Right cardiac atrium (tissue), 5 donors: ENCODE results near the gene CSMD2. TPM values are rescaled to one million over a fixed set of nuclear protein-coding genes. Genes with fewer than 3 reads are reported as not detected.

Source experiments
- ATAC-seq, 2 donors: fragments of 200-7000 bp; cut with Tn5 transposase; one replicate each; pipeline versions ENCODE4 v1.8.0 to v1.9.1; 2020; ENCODE audit warnings: moderate library complexity in 2 of 2, mild to moderate bottlenecking in 1 of 2
- DNase-seq, 3 donors: peaks; one replicate each; pipeline ENCODE4 v3.0.0-alpha.2; 2020
- H3K27ac ChIP-seq: one replicate; pipeline ENCODE4 v1.5.1; 2013; ENCODE audit warnings: mild to moderate bottlenecking, low read length, control low read depth, moderate library complexity
- H3K27me3 ChIP-seq: one replicate; pipeline ENCODE4 v1.6.1; 2013; ENCODE audit not compliant: control insufficient read depth, insufficient read depth
- H3K4me1 ChIP-seq: one replicate; pipeline ENCODE4 v1.6.1; 2013; ENCODE audit warnings: low read length; ENCODE audit not compliant: control insufficient read depth, insufficient read depth
- H3K4me3 ChIP-seq: one replicate; pipeline ENCODE4 v1.5.1; 2013; ENCODE audit warnings: low read length, control low read depth
- H3K9me3 ChIP-seq: one replicate; pipeline ENCODE4 v1.6.1; 2013; ENCODE audit warnings: low read length; ENCODE audit not compliant: control insufficient read depth
- WGBS: extraction: QIAGEN DNeasy Blood & Tissue Kit; methylation state at CpG from one replicate; pipeline ENCODE4 v1.1.7; 2013; 5-methylcytosine and 5-hydroxymethylcytosine counted together
- intact Hi-C, 4 donors: fragments of 100-400 bp; cut with DNase I; formaldehyde crosslinking; loops; one replicate each; pipeline versions ENCODE4 v1.11.0 to v1.14.0; 2022 to 2023
- polyA plus RNA-seq: library from polyadenylated mRNA; stranded (reverse); fragments of 200-250 nt; gene quantifications from one replicate; pipeline ENCODE4 v1.2.3, GENCODE V29; 2013
- total RNA-seq, 4 donors: library from RNA; stranded (reverse); fragmentation: NEBNext Ultra II Directional; extraction: Animal tissue kit (Norgen Biotek cat#: 25700); gene quantifications; one replicate each; pipeline ENCODE4 v1.2.1, GENCODE V29; 2021
- donor health status: healthy with polysubstance abuse.
- donor health status: DM: no; HTN: yes; CAD: no.
- donor health status: DM: no; HTN: no; CAD: no.
- donor health status: DM: no; HTN: yes; CAD: no; lungs with severe emphysema.
- donor health status: DM: yes; HTN: yes; CAD: no.

CSMD2 gene
- total and polyA plus RNA-seq, 5 donors = 0.11 to 0.59 (median 0.38) TPM

- intact Hi-C loops = no loop called here
- WGBS = 87% methylated on average over 4 of the region's 4 CpGs
- Histone ChIP-seq H3K27me3 (no peaks in the 10 kb centered on the region), H3K9me3 (no peaks in the 10 kb centered on the region), H3K27ac (no peak overlapping the region), H3K4me1 (no peaks in the 10 kb centered on the region), H3K4me3 (no peak overlapping the region)
- DNase-seq (no peak), ATAC-seq (no peak)
Measured at GRCh38 chr1:33723251-33723650, 441.8 kb downstream of the CSMD2 start.

DNA sequence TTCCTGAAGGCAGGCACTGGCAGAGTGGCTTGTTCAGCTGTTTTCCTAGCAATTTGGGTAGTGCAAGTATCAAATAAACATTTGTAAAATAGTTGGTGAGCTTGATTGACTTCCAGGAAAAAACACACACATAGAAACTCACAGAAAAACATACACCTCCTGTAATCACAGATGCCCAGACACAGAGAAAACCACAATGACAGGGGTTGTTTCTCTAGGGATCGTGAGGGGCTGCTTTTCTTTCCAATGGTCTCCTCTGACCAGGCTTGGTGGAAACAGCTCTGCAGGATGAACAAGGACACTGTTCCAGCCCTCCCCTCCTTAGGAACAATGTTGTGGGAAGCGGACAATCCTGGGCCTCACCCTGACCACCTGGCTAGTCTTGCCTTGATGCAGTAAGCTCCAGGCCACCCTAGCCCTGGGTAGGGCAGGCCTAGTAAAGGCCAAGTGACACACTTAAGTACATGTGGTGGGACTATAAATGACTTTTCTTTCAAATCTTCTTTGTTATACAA is 443.7 kb downstream of the CSMD2 start:
- no peaks in the 10 kb centered on the region for H3K27me3 ChIP-seq
- no peak overlapping the region for H3K4me3 ChIP-seq
- no peak for DNase-seq
- WGBS = 80% methylated on average over 2 of the region's 2 CpGs
- intact Hi-C loops = no loop called here
- no peak overlapping the region for H3K27ac ChIP-seq
- ATAC-seq = no peak
- no peaks in the 10 kb centered on the region for H3K4me1 ChIP-seq
- no peaks in the 10 kb centered on the region for H3K9me3 ChIP-seq

DNA sequence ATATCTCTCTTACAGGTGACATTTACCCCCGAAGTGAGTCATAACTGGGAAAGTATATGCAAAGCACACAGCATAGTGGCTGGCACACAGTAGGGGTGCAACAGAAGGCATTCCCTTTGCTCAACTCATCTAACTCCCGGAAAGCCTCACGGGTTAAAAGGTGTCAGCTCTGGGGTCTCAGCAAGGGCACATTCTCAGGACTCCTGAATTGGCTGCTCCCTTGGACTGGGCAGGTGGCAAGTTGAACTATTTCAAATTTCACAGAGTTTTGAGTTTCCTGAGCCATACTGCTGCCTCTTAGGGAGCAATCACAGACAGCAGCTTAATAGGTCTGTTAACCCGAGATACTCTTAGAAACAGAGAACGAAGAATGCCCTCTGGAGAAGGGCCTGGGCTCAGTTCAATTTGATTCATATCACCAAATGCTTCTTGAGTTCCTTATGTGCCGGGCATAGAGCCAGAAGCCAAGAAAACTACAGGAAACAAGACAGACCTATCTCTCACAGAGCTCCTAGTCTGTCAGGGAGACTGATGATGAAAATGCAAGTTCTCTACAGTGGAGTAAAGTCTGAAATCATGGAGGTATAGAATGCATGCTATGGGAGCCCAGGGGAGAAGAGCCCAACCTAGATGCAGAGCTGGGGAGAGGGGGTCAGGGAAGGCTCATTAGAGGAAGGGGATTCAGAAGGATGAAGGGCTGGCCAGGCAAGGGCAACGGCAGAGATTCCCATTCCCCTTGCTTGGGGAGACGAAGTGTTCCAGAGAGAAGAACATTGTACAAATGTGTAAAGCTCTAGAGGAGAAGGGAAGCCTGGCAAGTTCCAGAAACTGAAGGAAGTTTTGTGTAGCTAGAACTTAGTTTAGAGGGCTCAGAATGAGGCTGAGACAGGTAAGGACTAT is 445.0 kb downstream of the CSMD2 start:
- ATAC-seq = no peak
- no peak for DNase-seq

GRCh38 chr1:33719326-33719725 is 445.7 kb downstream of the CSMD2 start:
- Histone ChIP-seq H3K9me3 (no peaks in the 10 kb centered on the region), H3K27me3 (no peaks in the 10 kb centered on the region), H3K27ac (no peak overlapping the region), H3K4me3 (no peak overlapping the region), H3K4me1 (no peaks in the 10 kb centered on the region)
- DNase-seq (no peak), ATAC-seq (no peak)
- intact Hi-C loops = no loop called here
- 93% methylated on average over 4 of the region's 4 CpGs for WGBS

More for the DNA sequence above, 445.0 kb downstream of the CSMD2 start:
- WGBS = 50% methylated on average over 8 of the region's 8 CpGs
- Histone ChIP-seq H3K9me3 (no peaks in the 10 kb centered on the region), H3K4me1 (no peaks in the 10 kb centered on the region), H3K27ac (no peak overlapping the region), H3K27me3 (no peaks in the 10 kb centered on the region), H3K4me3 (no peak overlapping the region)
- intact Hi-C loops = no loop called here

DNA sequence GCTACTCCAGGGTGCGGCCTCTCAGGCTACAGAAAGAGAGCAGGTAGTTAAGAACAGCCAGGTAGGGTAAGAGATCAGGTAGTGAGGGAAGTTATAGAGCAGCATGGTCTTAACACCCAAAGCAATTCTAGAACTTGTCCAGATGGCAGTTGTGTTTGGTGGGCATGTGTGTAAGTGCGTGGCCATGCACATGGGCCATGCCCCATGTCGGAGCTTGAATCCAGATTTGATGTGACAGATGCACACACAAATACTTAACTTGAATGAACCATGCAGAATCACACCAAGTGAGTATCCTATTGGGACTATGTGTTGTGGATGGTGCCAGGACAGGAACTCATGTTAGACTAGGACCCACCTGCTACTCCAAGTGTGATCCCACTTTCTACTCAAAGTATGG is 446.8 kb downstream of the CSMD2 start:
- ATAC-seq (no peak), DNase-seq (no peak)
- Histone ChIP-seq H3K27ac (no peak overlapping the region), H3K4me1 (no peaks in the 10 kb centered on the region), H3K4me3 (no peak overlapping the region), H3K27me3 (no peaks in the 10 kb centered on the region), H3K9me3 (no peaks in the 10 kb centered on the region)
- WGBS = 92% methylated on average over 3 of the region's 3 CpGs
- intact Hi-C loops = no loop called here

GRCh38 chr1:33716976-33717688 is 447.9 kb downstream of the CSMD2 start:
- 82% methylated on average over 3 of the region's 3 CpGs for WGBS
- no peak for ATAC-seq
- no peak for DNase-seq
- Histone ChIP-seq H3K27ac (no peak overlapping the region), H3K9me3 (no peaks in the 10 kb centered on the region), H3K27me3 (no peaks in the 10 kb centered on the region), H3K4me1 (no peaks in the 10 kb centered on the region), H3K4me3 (no peak overlapping the region)
- intact Hi-C loops = no loop called here

- ATAC-seq (no peak), DNase-seq (no peak)
- intact Hi-C loops = no loop called here
- Histone ChIP-seq H3K27ac (no peak overlapping the region), H3K4me3 (no peak overlapping the region), H3K9me3 (no peaks in the 10 kb centered on the region), H3K27me3 (no peaks in the 10 kb centered on the region), H3K4me1 (no peaks in the 10 kb centered on the region)
- 77% methylated on average over 7 of the region's 7 CpGs for WGBS
Measured at GRCh38 chr1:33715195-33715811, 449.7 kb downstream of the CSMD2 start.

GRCh38 chr1:33714421-33714820 is 450.6 kb downstream of the CSMD2 start:
- no peaks in the 10 kb centered on the region for H3K4me1 ChIP-seq

GRCh38 chr1:33713058-33713877 is 451.8 kb downstream of the CSMD2 start:
- Histone ChIP-seq H3K9me3 (no peaks in the 10 kb centered on the region), H3K27me3 (no peaks in the 10 kb centered on the region), H3K4me3 (no peak overlapping the region), H3K4me1 (no peaks in the 10 kb centered on the region), H3K27ac (no peak overlapping the region)
- 68% methylated on average over 9 of the region's 9 CpGs for WGBS
- intact Hi-C loops = no loop called here
- no peak for ATAC-seq
- no peak for DNase-seq

More at GRCh38 chr1:33714421-33714820, 450.6 kb downstream of the CSMD2 start:
- no peaks in the 10 kb centered on the region for H3K27me3 ChIP-seq
- H3K4me3 ChIP-seq = no peak overlapping the region
- H3K9me3 ChIP-seq = no peaks in the 10 kb centered on the region
- DNase-seq (no peak), ATAC-seq (no peak)
- no peak overlapping the region for H3K27ac ChIP-seq
- 91% methylated on average over 18 of the region's 18 CpGs for WGBS
- intact Hi-C loops = no loop called here

DNA sequence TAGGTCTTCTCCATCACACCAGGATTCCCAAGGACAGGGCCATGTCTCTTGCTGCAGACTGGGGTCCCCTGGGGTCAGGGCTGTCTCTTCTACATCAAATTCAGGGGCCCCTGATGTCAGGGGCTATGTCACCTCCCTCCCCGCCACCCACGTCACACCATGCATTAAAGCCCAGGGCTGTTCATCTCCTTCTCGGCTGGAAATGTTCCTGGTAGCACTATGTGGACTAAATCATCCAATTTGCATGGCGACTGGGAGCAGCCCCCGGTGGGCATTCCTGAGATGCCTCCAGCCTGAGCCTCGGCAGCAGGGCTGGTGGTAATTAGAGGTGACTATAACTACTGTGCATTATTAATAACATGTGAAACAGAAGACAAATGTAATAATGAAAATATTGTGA is 452.8 kb downstream of the CSMD2 start:
- 47% methylated on average over 6 of the region's 6 CpGs for WGBS
- H3K4me1 ChIP-seq = no peaks in the 10 kb centered on the region
- DNase-seq (no peak), ATAC-seq (no peak)
- H3K4me3 ChIP-seq = no peak overlapping the region
- intact Hi-C loops = no loop called here
- no peaks in the 10 kb centered on the region for H3K27me3 ChIP-seq
- H3K9me3 ChIP-seq = no peaks in the 10 kb centered on the region
- H3K27ac ChIP-seq = no peak overlapping the region
